Progenitor cell of endocrine pancreas (in vitro differentiated cells): ENCODE data around the gene RESP18. TPM values are rescaled to one million over a fixed set of nuclear protein-coding genes. Genes with fewer than 3 reads are reported as not detected.

Source experiments
- DNase-seq: peaks from one replicate; pipeline ENCODE4 v3.0.0; 2021; ENCODE audit warnings: low spot score; ENCODE audit not compliant: unreplicated experiment
- H3K27ac Mint-ChIP-seq: 2 replicates; pipeline ENCODE4 v1.8.0; 2021; ENCODE audit warnings: mild to moderate bottlenecking, moderate library complexity, mixed read lengths
- H3K27me3 Mint-ChIP-seq: 2 replicates; pipeline ENCODE4 v1.8.0; 2021; ENCODE audit warnings: mixed read lengths
- H3K36me3 Mint-ChIP-seq: 2 replicates; pipeline ENCODE4 v1.8.0; 2022; ENCODE audit warnings: mixed read lengths; ENCODE audit not compliant: insufficient read depth
- H3K4me1 Mint-ChIP-seq: 2 replicates; pipeline ENCODE4 v1.8.0; 2021; ENCODE audit warnings: low read depth, mixed read lengths
- H3K4me3 Mint-ChIP-seq: 2 replicates; pipeline ENCODE4 v1.8.0; 2021; ENCODE audit warnings: low read depth, mild to moderate bottlenecking, moderate library complexity, mixed read lengths
- H3K9me3 Mint-ChIP-seq: 2 replicates; pipeline ENCODE4 v1.8.0; 2021; ENCODE audit warnings: low read depth, mixed read lengths
- total RNA-seq: library from RNA; stranded (reverse); gene quantifications from 2 replicates; pipeline ENCODE4 v1.2.1, GENCODE V29; 2021
- TF ChIP-seq, protein P1 (sequence below): fragments of 200-600 bp; sonication (generic); IDR thresholded peaks from one replicate; pipeline ENCODE4 v1.5.0; 2021; ENCODE audit warnings: antibody characterized with exemption, mild to moderate bottlenecking; ENCODE audit not compliant: unreplicated experiment

RESP18 gene
- total RNA-seq, 1 donor from 2014 or later: not detected

DNA sequence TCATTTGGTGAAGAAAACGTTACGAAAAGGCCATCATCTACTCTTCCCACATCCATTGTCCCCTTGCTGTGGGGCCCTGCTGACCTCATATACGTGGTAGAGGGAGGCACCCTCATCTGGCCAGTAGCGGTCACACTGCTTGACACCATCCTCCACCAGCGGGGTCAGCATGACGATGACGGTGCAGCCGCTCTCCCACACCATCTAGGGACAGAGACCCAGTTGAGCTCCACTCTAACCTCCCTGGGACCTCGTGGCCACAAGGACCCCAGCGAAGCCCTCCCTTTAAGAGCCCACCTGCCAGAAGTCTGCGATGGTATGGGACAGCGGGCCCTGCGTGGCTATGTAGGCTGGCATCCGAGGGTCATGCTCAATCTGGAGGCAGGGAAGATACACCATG lies 36.4 kb downstream of the RESP18 start:
- TF ChIP-seq, protein P1, sequence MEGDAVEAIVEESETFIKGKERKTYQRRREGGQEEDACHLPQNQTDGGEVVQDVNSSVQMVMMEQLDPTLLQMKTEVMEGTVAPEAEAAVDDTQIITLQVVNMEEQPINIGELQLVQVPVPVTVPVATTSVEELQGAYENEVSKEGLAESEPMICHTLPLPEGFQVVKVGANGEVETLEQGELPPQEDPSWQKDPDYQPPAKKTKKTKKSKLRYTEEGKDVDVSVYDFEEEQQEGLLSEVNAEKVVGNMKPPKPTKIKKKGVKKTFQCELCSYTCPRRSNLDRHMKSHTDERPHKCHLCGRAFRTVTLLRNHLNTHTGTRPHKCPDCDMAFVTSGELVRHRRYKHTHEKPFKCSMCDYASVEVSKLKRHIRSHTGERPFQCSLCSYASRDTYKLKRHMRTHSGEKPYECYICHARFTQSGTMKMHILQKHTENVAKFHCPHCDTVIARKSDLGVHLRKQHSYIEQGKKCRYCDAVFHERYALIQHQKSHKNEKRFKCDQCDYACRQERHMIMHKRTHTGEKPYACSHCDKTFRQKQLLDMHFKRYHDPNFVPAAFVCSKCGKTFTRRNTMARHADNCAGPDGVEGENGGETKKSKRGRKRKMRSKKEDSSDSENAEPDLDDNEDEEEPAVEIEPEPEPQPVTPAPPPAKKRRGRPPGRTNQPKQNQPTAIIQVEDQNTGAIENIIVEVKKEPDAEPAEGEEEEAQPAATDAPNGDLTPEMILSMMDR: no peak
- no peak for DNase-seq
- no peaks in the 10 kb centered on the region for H3K9me3 Mint-ChIP-seq
- H3K4me3 Mint-ChIP-seq: no peak overlapping the region
- H3K27ac Mint-ChIP-seq: no peak overlapping the region
- peaks cover 39% of the 10 kb centered on the region for H3K27me3 Mint-ChIP-seq
- H3K36me3 Mint-ChIP-seq: no peaks in the 10 kb centered on the region
- H3K4me1 Mint-ChIP-seq: peaks cover 3% of the 10 kb centered on the region

GRCh38 chr2:219294356-219295351 lies 37.9 kb downstream of the RESP18 start:
- no peaks in the 10 kb centered on the region for H3K9me3 Mint-ChIP-seq
- H3K36me3 Mint-ChIP-seq: no peaks in the 10 kb centered on the region
- H3K27me3 Mint-ChIP-seq: peaks cover 24% of the 10 kb centered on the region
- peak overlapping the region; percentile 76 for H3K4me3 Mint-ChIP-seq
- H3K27ac Mint-ChIP-seq: peak overlapping the region; percentile 88
- TF ChIP-seq, protein P1: peak; percentile 100
- peaks cover 3% of the 10 kb centered on the region for H3K4me1 Mint-ChIP-seq
- DNase-seq: peak; percentile 88

GRCh38 chr2:219293736-219294231 lies 38.8 kb downstream of the RESP18 start:
- DNase-seq: no peak
- H3K27me3 Mint-ChIP-seq: peaks cover 18% of the 10 kb centered on the region
- no peaks in the 10 kb centered on the region for H3K9me3 Mint-ChIP-seq
- TF ChIP-seq, protein P1: no peak
- peaks cover 3% of the 10 kb centered on the region for H3K4me1 Mint-ChIP-seq
- H3K36me3 Mint-ChIP-seq: no peaks in the 10 kb centered on the region
- peak overlapping the region; percentile 18 for H3K4me3 Mint-ChIP-seq
- no peak overlapping the region for H3K27ac Mint-ChIP-seq

DNA sequence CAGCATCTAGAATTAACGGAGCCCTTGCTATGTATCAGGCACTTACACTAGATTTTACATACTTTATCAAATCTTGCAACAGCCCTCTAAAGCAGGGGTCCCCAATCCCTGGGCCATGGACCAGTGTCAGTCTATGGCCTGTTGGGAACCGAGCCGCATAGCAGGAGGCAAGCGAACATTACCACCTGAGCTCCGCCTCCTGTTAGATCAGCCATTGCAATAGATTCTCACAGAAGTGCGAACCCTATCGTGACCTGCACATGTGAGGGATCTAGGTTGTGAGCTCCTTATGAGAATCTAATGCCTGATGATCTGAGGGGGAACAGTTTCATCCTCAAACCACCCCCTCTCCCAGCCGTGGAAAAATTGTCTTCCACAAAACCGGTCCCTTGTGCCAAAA lies 39.9 kb downstream of the RESP18 start:
- Mint-ChIP-seq H3K9me3 (no peaks in the 10 kb centered on the region), H3K4me1 (peaks cover 3% of the 10 kb centered on the region), H3K36me3 (no peaks in the 10 kb centered on the region), H3K4me3 (no peak overlapping the region), H3K27ac (no peak overlapping the region), H3K27me3 (peaks cover 15% of the 10 kb centered on the region)
- no peak for DNase-seq
- TF ChIP-seq, protein P1: no peak

- H3K36me3 Mint-ChIP-seq: no peaks in the 10 kb centered on the region
- no peak for DNase-seq
- H3K27me3 Mint-ChIP-seq: peaks cover 15% of the 10 kb centered on the region
- no peaks in the 10 kb centered on the region for H3K9me3 Mint-ChIP-seq
- TF ChIP-seq, protein P1: no peak
- no peak overlapping the region for H3K4me3 Mint-ChIP-seq
- H3K4me1 Mint-ChIP-seq: peaks cover 3% of the 10 kb centered on the region
- H3K27ac Mint-ChIP-seq: no peak overlapping the region
Observed at GRCh38 chr2:219291910-219292490, 40.5 kb downstream of the RESP18 start.
